ENCODE measurements around the gene PRIMA1. TPM values are rescaled to one million over a fixed set of nuclear protein-coding genes. Genes with fewer than 3 reads are reported as not detected.

Gene PRIMA1
- total RNA-seq, 2 experiments from 2014 or later, result not detected

- H3K4me3 Mint-ChIP-seq, result no peak overlapping the region
- ATAC-seq (ENCODE audit: low read depth), result no peak
- H3K4me1 Mint-ChIP-seq, result no peaks in the 10 kb centered on the region
- no peak for DNase-seq
- no peak overlapping the region for H3K27ac Mint-ChIP-seq
- peaks cover 5% of the 10 kb centered on the region for H3K27me3 Mint-ChIP-seq
- peaks cover 3% of the 10 kb centered on the region for H3K9me3 Mint-ChIP-seq
- POLR2A ChIA-PET, result no interaction called here
- no peaks in the 10 kb centered on the region for H3K36me3 Mint-ChIP-seq
Observed at GRCh38 chr14:93693914-93694313, 94.4 kb downstream of the PRIMA1 start.

- peaks cover 19% of the 10 kb centered on the region for H3K27me3 Mint-ChIP-seq
- H3K9me3 Mint-ChIP-seq, result no peaks in the 10 kb centered on the region
- ATAC-seq (ENCODE audit: low read depth) (no peak), DNase-seq (no peak)
- H3K4me3 Mint-ChIP-seq, result no peak overlapping the region
- H3K4me1 Mint-ChIP-seq, result no peaks in the 10 kb centered on the region
- H3K27ac Mint-ChIP-seq, result no peak overlapping the region
- no peaks in the 10 kb centered on the region for H3K36me3 Mint-ChIP-seq
- POLR2A ChIA-PET, result no interaction called here
Observed at GRCh38 chr14:93691042-93691780, 97.1 kb downstream of the PRIMA1 start.

GRCh38 chr14:93690146-93690545 is 98.1 kb downstream of the PRIMA1 start:
- Mint-ChIP-seq H3K4me1 (no peaks in the 10 kb centered on the region), H3K27me3 (peaks cover 23% of the 10 kb centered on the region), H3K27ac (no peak overlapping the region), H3K36me3 (no peaks in the 10 kb centered on the region), H3K4me3 (no peak overlapping the region), H3K9me3 (no peaks in the 10 kb centered on the region)
- POLR2A ChIA-PET, result no interaction called here
- no peak for ATAC-seq (ENCODE audit: low read depth)
- no peak for DNase-seq

GRCh38 chr14:93688820-93689219 is 99.5 kb downstream of the PRIMA1 start:
- Mint-ChIP-seq H3K9me3 (no peaks in the 10 kb centered on the region), H3K27ac (no peak overlapping the region), H3K36me3 (no peaks in the 10 kb centered on the region), H3K27me3 (peaks cover 25% of the 10 kb centered on the region), H3K4me3 (no peak overlapping the region), H3K4me1 (no peaks in the 10 kb centered on the region)
- POLR2A ChIA-PET, result interaction anchor here (0.6 kb wide), 1 partner anchor 771 kb away, joined by 3 read pairs; no protein-coding TSS in a partner anchor
- no peak for ATAC-seq (ENCODE audit: low read depth)
- DNase-seq, result no peak

GRCh38 chr14:93688239-93688666 is 100.0 kb downstream of the PRIMA1 start:
- POLR2A ChIA-PET, result no interaction called here

DNA sequence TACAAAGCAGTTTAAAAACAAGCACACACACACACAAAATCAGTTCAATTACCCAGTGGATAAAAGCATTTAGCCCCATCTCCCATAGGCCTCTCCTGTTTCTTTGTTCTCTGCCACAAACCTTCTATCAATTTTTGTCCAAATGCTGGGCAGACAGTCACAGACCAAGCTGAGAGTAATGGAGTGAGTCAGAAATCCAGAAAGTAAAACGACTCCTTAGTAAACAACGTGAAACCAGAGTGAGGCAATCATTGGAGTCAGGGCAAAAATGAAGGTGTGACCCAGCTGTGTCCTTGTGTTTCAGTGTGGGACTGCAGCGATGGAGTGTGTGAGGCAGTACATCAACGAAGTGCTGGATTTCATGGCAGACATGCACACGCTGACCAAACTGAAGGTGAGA is 102.0 kb downstream of the PRIMA1 start:
- H3K4me1 Mint-ChIP-seq, result no peaks in the 10 kb centered on the region
- no peak overlapping the region for H3K4me3 Mint-ChIP-seq
- POLR2A ChIA-PET, result no interaction called here
- no peaks in the 10 kb centered on the region for H3K9me3 Mint-ChIP-seq
- ATAC-seq (ENCODE audit: low read depth) (no peak), DNase-seq (no peak)
- H3K27ac Mint-ChIP-seq, result no peak overlapping the region
- no peaks in the 10 kb centered on the region for H3K36me3 Mint-ChIP-seq
- peaks cover 26% of the 10 kb centered on the region for H3K27me3 Mint-ChIP-seq

More at GRCh38 chr14:93688239-93688666, 100.0 kb downstream of the PRIMA1 start:
- DNase-seq (no peak), ATAC-seq (ENCODE audit: low read depth) (no peak)
- H3K9me3 Mint-ChIP-seq, result no peaks in the 10 kb centered on the region
- H3K27ac Mint-ChIP-seq, result no peak overlapping the region
- H3K27me3 Mint-ChIP-seq, result peaks cover 26% of the 10 kb centered on the region
- H3K36me3 Mint-ChIP-seq, result no peaks in the 10 kb centered on the region
- H3K4me3 Mint-ChIP-seq, result no peak overlapping the region
- H3K4me1 Mint-ChIP-seq, result no peaks in the 10 kb centered on the region

DNA sequence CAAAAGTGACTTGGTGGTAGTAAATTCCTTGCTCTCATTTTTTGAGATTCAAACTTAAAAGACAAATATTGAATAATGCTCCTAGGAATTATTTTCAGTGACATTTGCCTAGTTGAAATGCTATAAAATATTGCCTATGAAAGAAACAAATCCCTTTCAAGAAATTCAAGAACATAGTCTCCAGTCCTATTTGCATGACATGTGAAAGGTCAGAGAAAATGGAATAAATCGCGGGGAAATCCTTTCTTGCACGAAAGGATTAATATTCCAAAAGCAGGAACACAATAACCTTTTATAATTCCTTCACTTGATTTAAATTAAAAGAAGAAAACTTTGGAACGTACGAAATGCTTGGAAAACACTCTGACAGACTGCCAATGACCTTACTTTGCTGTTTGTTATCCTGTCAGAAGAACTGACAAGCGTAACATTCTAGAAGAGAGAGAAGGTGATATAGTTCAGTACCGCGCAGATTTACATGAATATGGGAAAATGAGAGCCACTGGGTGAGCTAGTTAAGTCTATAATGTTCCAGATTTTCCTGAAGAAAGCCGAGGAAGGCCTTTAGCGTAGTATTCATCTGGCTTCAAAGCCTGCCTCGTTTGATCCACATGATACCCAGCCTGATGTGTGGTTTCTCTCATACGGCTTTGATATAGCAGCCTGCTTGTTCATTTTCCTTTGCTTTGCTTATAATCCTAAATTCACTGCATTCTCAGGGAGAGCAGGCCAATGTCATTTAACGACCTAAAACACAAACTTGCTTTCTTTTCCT is 103.0 kb downstream of the PRIMA1 start:
- Mint-ChIP-seq H3K36me3 (no peaks in the 10 kb centered on the region), H3K27ac (no peak overlapping the region), H3K4me1 (no peaks in the 10 kb centered on the region), H3K4me3 (no peak overlapping the region), H3K9me3 (no peaks in the 10 kb centered on the region), H3K27me3 (peaks cover 26% of the 10 kb centered on the region)
- POLR2A ChIA-PET, result no interaction called here
- DNase-seq (no peak), ATAC-seq (ENCODE audit: low read depth) (no peak)

- Mint-ChIP-seq H3K4me1 (no peaks in the 10 kb centered on the region), H3K4me3 (no peak overlapping the region), H3K27ac (no peak overlapping the region), H3K27me3 (peaks cover 24% of the 10 kb centered on the region), H3K9me3 (no peaks in the 10 kb centered on the region), H3K36me3 (no peaks in the 10 kb centered on the region)
- ATAC-seq (ENCODE audit: low read depth), result no peak
- POLR2A ChIA-PET, result no interaction called here
- no peak for DNase-seq
Observed at GRCh38 chr14:93683226-93683625, 105.1 kb downstream of the PRIMA1 start.

- POLR2A ChIA-PET, result no interaction called here
- H3K4me3 Mint-ChIP-seq, result no peak overlapping the region
- no peak overlapping the region for H3K27ac Mint-ChIP-seq
- peaks cover 18% of the 10 kb centered on the region for H3K27me3 Mint-ChIP-seq
- no peaks in the 10 kb centered on the region for H3K4me1 Mint-ChIP-seq
- ATAC-seq (ENCODE audit: low read depth), result no peak
- no peaks in the 10 kb centered on the region for H3K9me3 Mint-ChIP-seq
- H3K36me3 Mint-ChIP-seq, result no peaks in the 10 kb centered on the region
- DNase-seq, result no peak
Observed at GRCh38 chr14:93682459-93682858, 105.8 kb downstream of the PRIMA1 start.

GRCh38 chr14:93676416-93676958 is 111.8 kb downstream of the PRIMA1 start:
- Mint-ChIP-seq H3K27ac (no peak overlapping the region), H3K27me3 (peaks cover 3% of the 10 kb centered on the region)

DNA sequence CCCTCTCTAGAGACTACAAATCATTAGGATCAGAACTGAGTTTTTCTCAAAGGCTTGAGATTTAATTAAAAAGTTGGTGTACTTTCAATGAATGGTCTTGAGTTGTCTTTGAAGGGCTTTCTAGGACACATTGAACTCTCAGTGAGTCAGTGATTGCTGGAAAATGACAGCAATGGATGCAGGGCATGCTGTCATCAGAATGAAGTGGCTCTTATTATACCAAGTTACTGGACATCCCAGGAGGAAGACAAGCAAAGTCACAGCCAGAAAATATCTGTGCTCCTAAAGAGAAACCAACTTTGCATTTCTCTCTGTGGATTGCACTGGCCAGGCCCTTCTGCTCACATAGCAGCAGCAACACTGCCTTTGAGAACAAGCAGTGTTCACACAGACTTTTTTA is 112.6 kb downstream of the PRIMA1 start:
- no peak for DNase-seq
- Mint-ChIP-seq H3K4me1 (no peaks in the 10 kb centered on the region), H3K9me3 (no peaks in the 10 kb centered on the region), H3K4me3 (no peak overlapping the region), H3K27me3 (peaks cover 3% of the 10 kb centered on the region), H3K27ac (no peak overlapping the region), H3K36me3 (no peaks in the 10 kb centered on the region)
- POLR2A ChIA-PET, result no interaction called here
- ATAC-seq (ENCODE audit: low read depth), result no peak

More at GRCh38 chr14:93676416-93676958, 111.8 kb downstream of the PRIMA1 start:
- no peaks in the 10 kb centered on the region for H3K36me3 Mint-ChIP-seq
- POLR2A ChIA-PET, result no interaction called here
- H3K9me3 Mint-ChIP-seq, result no peaks in the 10 kb centered on the region
- ATAC-seq (ENCODE audit: low read depth) (no peak), DNase-seq (no peak)
- no peak overlapping the region for H3K4me3 Mint-ChIP-seq
- no peaks in the 10 kb centered on the region for H3K4me1 Mint-ChIP-seq

DNA sequence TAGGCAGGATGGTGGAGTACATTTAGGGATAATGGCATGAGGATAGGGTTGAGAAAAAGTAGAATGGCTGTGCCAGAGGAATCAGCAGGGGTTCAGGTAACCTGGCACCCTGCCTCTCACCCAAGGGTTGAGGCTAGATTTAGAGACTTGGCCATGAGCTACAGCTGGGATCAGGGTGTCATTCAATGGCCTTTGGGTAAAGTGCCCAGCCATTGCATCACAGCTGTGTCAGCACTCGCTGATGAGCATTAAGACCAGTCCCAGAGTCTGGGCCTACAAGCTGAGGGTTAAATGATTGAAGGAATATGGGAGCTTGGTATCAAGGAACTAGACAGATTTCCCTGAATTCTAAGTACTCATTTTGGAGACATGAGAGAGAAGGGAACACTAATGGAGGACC is 113.9 kb downstream of the PRIMA1 start:
- DNase-seq (no peak), ATAC-seq (ENCODE audit: low read depth) (no peak)
- Mint-ChIP-seq H3K27ac (no peak overlapping the region), H3K36me3 (no peaks in the 10 kb centered on the region), H3K9me3 (no peaks in the 10 kb centered on the region), H3K4me3 (no peak overlapping the region), H3K27me3 (peaks cover 5% of the 10 kb centered on the region), H3K4me1 (no peaks in the 10 kb centered on the region)
- POLR2A ChIA-PET, result no interaction called here

DNA sequence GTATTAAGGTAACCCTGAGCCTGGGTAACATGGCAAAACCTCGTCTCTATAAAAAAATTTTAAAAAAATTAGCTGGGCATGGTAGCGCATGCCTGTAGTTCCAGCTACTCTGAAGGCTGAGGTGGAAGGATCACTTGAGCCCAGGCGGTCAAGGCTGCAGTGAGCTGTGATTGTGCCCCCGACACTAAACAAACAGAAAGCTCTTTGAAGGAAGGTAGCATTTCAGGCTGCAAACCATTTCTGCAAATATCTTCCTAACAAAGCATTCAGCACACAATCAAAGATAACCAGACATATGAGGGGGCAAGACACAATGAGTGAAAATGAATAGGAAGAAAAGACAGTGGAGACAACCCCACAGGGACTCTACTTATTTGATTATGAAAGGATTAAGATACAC is 118.7 kb downstream of the PRIMA1 start:
- Mint-ChIP-seq H3K36me3 (no peaks in the 10 kb centered on the region), H3K4me3 (no peak overlapping the region), H3K4me1 (no peaks in the 10 kb centered on the region), H3K27me3 (peaks cover 15% of the 10 kb centered on the region), H3K27ac (no peak overlapping the region), H3K9me3 (peaks cover 10% of the 10 kb centered on the region)
- DNase-seq (no peak), ATAC-seq (ENCODE audit: low read depth) (no peak)
- POLR2A ChIA-PET, result no interaction called here

Measured in activated naive CD8-positive, alpha-beta T cell treated with anti-CD3 and anti-CD28 coated beads, Interleukin-2, amount 10 ng/mL, durations not matched to agents 7 days and 5 days (primary cell).